RCC 7860 (cell line): ENCODE data around the gene NR6A1.

Experiments
- DNase-seq: peaks from one replicate; pipeline ENCODE4 v3.0.0-alpha.2; 2015; ENCODE audit warnings: low spot score
- FAIRE-seq: peaks from 2 replicates; lab custom pipeline; 2012; peaks lifted over from hg19 to GRCh38; lab: Jason Lieb, UNC

Gene NR6A1

DNA sequence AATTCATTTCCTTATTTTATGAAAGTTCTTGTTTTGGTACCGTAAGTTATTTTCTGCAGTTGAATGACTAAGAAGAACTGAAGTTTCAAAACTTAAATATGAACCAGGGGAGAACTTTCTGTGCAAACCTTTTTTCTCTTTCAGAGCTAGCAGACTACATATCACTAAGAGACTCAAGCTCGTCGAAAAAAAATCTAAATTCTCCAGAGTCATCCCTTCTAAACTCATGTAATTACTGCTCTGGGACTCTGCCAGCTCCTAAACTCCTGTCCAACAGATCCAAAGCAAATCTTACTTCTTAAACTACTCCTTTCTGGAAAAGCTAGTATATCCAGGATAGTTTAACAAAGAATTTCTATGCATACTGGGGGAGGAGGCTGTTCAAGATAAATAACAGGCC lies 176.9 kb downstream of the NR6A1 start:
- no peak for FAIRE-seq
- DNase-seq: no peak

GRCh38 chr9:124593651-124594058 lies 177.5 kb downstream of the NR6A1 start:
- FAIRE-seq: no peak
- no peak for DNase-seq

- DNase-seq (no peak), FAIRE-seq (no peak)
These were observed 177.9 kb downstream of the NR6A1 start for GRCh38 chr9:124593200-124593599.

DNA sequence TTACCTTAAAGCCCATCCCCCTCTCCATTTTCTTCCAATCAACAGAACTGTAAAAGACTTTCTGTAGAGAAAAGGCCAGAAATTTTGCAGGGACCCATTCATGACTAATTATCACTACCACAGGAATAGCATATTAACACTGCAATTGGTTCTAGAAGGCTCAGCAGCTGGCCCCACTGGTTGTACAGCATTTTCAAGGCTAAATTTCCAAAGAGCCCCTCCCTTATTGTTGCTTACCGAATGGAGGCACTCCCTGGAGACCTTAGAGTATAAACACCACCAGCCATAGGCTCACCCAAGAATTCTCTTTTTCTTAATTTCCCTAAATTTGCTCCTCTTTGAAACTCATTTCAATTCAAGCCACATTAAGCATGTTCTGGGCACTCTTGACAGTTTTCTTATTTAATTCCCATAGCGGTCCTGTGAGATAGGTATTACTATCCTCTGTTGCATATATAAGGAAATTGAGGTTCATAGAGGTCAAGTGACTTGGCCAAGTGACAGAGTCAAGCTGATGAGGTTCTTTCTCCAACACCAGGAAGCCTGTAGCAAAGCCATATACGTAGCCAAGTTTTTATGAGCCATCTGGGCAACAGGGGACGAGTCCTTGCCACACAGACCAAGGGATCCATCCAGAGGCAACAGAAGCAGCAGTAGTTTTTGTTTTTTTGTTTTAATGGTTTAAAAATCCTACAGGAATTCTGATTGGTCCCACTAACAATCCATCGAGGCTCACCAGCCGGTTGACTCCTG lies 180.0 kb downstream of the NR6A1 start:
- no peak for DNase-seq
- no peak for FAIRE-seq

DNA sequence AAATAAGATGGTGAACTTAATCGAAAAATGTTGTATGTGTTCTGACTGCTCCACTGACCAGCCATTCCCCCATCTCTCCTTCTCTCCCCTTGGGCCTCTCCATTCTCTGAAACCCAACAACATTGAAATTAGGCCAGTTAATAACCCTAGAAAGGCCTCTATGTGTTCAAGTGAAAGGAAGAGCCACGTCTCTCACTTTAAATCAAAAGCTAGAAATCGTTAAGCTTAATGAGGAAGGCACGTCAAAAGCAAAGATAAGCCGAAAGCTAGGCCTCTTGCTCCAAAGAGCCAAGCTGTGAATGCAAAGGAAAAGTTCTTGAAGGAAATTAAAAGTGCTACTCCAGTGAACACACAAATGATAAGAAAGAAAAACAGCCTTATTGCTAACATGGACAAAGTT lies 186.5 kb downstream of the NR6A1 start:
- DNase-seq: no peak

GRCh38 chr9:124583134-124583533 lies 188.0 kb downstream of the NR6A1 start:
- FAIRE-seq (no peak), DNase-seq (no peak)

More for the DNA sequence above, 186.5 kb downstream of the NR6A1 start:
- no peak for FAIRE-seq

- DNase-seq (no peak), FAIRE-seq (no peak)
These were observed 190.9 kb downstream of the NR6A1 start for GRCh38 chr9:124580186-124580585.

GRCh38 chr9:124576751-124577150 lies 194.4 kb downstream of the NR6A1 start:
- peak; percentile 94 for FAIRE-seq
- DNase-seq: peak; percentile 92

DNA sequence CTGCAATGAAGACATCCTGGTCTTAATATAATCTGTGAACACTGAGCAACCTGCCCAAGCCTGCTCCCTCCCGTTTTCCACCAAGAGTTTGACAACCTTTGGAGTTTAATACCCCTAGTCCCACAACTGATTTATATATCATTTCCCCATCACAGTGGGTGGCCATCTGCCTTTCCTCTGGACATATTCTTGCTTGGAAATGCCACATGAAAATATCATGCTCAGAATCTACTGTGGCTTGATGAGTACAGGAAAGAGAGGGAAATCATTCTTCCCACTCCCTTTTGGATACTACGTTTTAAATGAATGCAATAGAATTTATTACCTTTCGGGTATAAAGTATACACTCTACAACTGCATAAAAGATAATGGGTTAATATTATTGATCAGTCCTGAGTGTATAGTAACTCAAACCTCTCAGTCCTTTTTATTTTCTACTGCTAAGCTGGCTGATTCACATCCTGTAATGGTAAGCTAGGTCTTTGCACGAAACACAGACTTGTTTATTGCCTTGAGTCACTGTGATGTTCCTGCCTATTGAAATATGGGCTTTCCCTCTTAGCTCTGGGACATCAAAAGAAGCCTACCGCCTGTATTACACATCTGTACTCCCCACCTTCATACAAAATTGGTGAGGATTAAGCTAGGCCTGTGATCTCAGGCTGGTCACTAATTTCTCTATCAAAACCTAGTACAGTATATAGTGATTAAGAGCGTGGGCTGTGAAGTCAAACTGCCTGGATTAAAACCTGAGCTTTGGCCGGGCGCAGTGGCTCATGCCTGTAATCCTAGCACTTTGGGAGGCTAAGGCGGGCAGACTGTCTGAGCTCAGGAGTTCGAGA lies 196.4 kb downstream of the NR6A1 start:
- FAIRE-seq (peak; percentile 85), DNase-seq (peak; percentile 83)

GRCh38 chr9:124570942-124571666 lies 200.0 kb downstream of the NR6A1 start:
- no peak for DNase-seq

GRCh38 chr9:124569942-124570341 lies 201.2 kb downstream of the NR6A1 start:
- DNase-seq (no peak), FAIRE-seq (no peak)

More at GRCh38 chr9:124570942-124571666, 200.0 kb downstream of the NR6A1 start:
- no peak for FAIRE-seq

DNA sequence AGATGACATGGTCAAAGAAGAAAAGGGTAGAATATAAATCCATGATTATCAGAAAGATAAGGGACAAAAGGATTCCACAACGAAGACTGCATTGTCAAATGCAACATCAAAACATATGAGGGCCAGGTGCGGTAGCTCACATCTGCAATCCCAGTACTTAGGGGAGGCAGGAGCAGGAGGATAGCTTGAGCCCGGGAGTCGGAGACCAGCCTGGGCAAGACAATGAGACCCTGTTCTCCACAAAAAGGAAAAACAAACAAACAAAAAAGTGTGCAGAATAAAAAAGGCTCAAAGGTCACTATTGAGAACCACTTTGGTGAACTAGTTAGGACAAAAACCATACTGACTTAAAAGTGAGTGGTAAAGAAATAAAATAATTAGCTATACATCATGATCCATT lies 203.7 kb downstream of the NR6A1 start:
- no peak for FAIRE-seq

GRCh38 chr9:124562328-124562727 lies 208.8 kb downstream of the NR6A1 start:
- FAIRE-seq (no peak), DNase-seq (no peak)

More for the DNA sequence above, 203.7 kb downstream of the NR6A1 start:
- DNase-seq: no peak

- FAIRE-seq (no peak), DNase-seq (no peak)
These were observed 211.2 kb downstream of the NR6A1 start for GRCh38 chr9:124559871-124560270.

GRCh38 chr9:124558777-124559470 lies 212.2 kb downstream of the NR6A1 start:
- no peak for DNase-seq
- FAIRE-seq: no peak

- FAIRE-seq: peak; percentile 63
- no peak for DNase-seq
These were observed 213.2 kb downstream of the NR6A1 start for GRCh38 chr9:124557895-124558294.

- no peak for DNase-seq
- FAIRE-seq: no peak
These were observed 216.1 kb downstream of the NR6A1 start for GRCh38 chr9:124555043-124555442.

GRCh38 chr9:124553738-124554137 lies 217.4 kb downstream of the NR6A1 start:
- DNase-seq (peak; percentile 96), FAIRE-seq (peak; percentile 96)

DNA sequence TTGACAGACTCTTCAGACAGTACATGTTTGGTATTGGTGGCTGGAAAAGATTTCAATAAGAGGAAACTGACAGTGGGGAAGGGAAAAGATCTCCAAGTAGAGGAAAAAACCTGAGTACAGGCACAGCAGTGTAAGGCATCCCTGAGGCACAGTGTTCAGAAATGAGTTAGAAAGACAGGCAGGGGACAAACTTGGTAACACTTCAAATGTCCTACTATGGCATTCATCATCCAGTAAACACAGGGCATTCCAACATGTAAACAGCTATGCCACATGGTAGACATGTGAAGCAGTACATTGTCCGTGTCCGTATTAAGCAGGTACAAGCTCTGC lies 218.9 kb downstream of the NR6A1 start:
- no peak for FAIRE-seq
- no peak for DNase-seq

GRCh38 chr9:124551472-124552272 lies 219.4 kb downstream of the NR6A1 start:
- FAIRE-seq (peak; percentile 88), DNase-seq (peak; percentile 87)
